RWPE1 (cell line): ENCODE measurements around the gene CD2.

Experiments used
- CTCF ChIA-PET: fragments of 350-600 bp; sonication (Branson Sonifier 250); formaldehyde crosslinking; extraction: SDS; loops from one replicate; lab custom pipeline; 2021; lab: Yijun Ruan, JAX
- POLR2A ChIA-PET: fragments of 400-600 bp; formaldehyde crosslinking; extraction: SDS; loops from one replicate; lab custom pipeline; 2020; ENCODE audit warnings: antibody characterized with exemption; ENCODE audit not compliant: low non-redundant PET; lab: Yijun Ruan, JAX
- DNase-seq: peaks from one replicate; pipeline ENCODE4 v3.0.0; 2012; ENCODE audit warnings: low spot score
- H3K27ac ChIP-seq: fragments of 450-650 bp; 2 replicates; pipeline ENCODE4 v1.5.1; 2017
- TF ChIP-seq, protein P1 (sequence below): fragments of 450-650 bp; conservative IDR thresholded peaks from 2 replicates; pipeline ENCODE4 v1.5.1; 2017; ENCODE audit warnings: low read depth, mild to moderate bottlenecking

Gene CD2

DNA sequence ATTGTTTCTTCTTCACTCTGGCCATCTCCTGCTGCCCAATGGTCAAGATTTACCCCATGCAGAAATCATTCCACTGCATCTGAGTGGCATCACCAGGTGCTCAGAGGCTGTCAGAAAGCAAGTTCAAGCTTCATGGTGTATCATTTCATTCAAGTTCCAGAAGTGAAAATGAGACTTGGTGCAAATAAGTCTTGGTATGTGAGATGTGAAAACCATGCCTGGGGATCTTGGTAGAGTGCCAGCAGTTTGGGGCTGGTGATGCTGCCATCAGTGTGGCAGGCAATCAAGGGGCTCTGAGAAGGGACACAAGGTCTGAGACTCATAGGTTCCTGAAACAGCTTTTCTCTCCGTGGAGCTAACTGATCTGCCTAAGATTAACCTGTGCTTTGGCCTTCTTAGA is 52.0 kb downstream of the CD2 start:
- no peak overlapping the region for H3K27ac ChIP-seq
- ChIA-PET CTCF (interaction anchor here (1.1 kb wide), 1 partner anchor 12 kb away, joined by 4 read pairs; no protein-coding TSS in a partner anchor), POLR2A (no interaction called here)
- TF ChIP-seq, protein P1, sequence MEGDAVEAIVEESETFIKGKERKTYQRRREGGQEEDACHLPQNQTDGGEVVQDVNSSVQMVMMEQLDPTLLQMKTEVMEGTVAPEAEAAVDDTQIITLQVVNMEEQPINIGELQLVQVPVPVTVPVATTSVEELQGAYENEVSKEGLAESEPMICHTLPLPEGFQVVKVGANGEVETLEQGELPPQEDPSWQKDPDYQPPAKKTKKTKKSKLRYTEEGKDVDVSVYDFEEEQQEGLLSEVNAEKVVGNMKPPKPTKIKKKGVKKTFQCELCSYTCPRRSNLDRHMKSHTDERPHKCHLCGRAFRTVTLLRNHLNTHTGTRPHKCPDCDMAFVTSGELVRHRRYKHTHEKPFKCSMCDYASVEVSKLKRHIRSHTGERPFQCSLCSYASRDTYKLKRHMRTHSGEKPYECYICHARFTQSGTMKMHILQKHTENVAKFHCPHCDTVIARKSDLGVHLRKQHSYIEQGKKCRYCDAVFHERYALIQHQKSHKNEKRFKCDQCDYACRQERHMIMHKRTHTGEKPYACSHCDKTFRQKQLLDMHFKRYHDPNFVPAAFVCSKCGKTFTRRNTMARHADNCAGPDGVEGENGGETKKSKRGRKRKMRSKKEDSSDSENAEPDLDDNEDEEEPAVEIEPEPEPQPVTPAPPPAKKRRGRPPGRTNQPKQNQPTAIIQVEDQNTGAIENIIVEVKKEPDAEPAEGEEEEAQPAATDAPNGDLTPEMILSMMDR = no peak
- DNase-seq = no peak

DNA sequence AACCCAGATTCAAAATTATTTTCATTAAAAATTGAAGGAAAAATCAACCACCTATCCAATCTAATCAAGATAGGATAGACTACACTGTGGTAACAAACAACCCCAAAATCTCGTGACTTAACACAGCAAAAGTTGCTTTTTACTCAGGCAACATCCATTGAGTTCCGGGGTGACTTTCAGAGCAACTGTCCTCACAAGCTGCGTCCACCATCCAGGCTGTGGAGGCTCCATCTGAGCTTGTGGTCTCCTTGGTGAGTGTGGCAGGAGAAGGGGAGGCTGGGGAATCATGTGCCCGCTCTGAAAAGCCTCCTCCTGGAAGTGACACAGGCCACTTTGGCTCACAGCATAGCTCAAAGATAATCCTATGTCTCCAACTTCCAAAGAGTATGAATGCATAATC is 52.4 kb downstream of the CD2 start:
- POLR2A ChIA-PET = no interaction called here
- H3K27ac ChIP-seq = no peak overlapping the region
- no peak for DNase-seq
- TF ChIP-seq, protein P1 = no peak
- CTCF ChIA-PET = interaction anchor here (1.1 kb wide), 1 partner anchor 11 kb away, joined by 4 read pairs; no protein-coding TSS in a partner anchor

DNA sequence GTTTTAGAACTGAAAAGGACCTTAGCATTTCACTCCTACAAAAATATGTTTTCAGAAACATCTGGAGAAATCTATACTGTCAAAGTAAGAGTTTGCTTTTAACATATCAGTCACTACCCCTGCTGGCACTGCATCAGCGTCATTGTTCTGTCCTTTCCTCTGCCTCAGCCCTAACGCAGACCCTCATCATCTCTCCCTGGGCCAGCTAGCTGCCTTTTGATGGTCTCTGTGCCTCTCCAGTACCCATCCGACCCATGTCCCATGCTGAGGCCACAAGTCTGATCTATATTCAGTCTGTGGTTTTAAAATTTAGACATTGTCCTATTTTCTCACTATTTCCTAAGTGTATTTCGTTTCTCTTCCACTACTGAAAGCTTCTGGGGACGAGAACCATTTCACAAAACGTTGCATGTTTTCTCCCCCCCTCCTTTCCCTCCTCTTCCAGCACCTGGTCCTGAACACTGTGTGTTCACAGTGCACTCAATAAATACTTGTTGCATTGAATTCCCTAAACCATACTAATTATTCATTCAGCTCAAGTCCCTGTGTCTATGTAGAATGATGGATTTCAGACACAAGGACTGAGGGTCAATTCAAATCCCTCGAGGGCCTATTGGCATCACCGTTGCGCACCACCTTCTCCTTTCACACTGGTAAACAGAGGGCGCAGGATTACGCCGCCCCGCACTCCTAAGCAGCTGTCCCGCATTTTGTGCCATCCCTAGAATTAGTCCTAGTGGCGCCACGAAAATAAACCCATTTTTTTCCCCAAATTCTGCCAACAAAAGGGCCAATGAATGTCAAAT is 53.4 kb downstream of the CD2 start:
- H3K27ac ChIP-seq = peak overlapping the region; percentile 95
- ChIA-PET POLR2A (no interaction called here), CTCF (interaction anchor here (0.6 to 1.1 kb wide), 3 partner anchors 10 to 71 kb away, joined by 3 to 4 read pairs (median 3); no protein-coding TSS in a partner anchor)
- TF ChIP-seq, protein P1 = no peak
- no peak for DNase-seq

DNA sequence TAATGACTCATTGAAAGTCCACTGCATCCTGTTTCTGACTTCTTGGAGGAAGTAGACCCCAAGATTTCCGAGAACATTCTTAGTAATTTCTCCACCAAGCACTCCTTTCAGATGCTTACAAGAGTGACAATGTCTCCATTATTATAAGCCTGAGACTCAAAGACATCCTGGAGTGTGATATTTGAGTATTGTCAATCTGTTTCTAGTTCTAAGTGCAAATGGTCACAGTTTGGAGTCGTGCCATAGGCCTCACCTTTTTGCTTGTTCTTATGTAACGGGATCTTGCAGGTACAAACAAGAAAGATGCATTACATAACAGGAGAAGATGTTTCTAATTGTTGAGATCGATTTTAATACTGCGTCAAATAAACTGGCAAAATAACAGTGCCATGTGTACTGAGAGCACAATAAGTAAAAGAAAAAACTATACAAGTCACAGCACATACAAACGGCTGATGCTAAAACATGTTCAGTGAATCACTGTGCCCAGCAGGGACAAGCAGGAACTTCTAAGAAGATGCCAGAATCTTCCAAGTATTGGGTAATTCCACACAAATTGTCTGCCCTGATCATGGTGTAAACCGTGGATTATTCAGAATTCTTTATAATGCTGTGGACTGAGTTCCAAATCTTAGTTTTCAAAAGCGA is 54.1 kb downstream of the CD2 start:
- POLR2A ChIA-PET = no interaction called here
- CTCF ChIA-PET = interaction anchor here (0.6 to 1.4 kb wide), 3 partner anchors 10 to 71 kb away, joined by 3 read pairs; no protein-coding TSS in a partner anchor
- TF ChIP-seq, protein P1 = no peak
- H3K27ac ChIP-seq = peak overlapping the region; percentile 95
- DNase-seq = peak; percentile 42

DNA sequence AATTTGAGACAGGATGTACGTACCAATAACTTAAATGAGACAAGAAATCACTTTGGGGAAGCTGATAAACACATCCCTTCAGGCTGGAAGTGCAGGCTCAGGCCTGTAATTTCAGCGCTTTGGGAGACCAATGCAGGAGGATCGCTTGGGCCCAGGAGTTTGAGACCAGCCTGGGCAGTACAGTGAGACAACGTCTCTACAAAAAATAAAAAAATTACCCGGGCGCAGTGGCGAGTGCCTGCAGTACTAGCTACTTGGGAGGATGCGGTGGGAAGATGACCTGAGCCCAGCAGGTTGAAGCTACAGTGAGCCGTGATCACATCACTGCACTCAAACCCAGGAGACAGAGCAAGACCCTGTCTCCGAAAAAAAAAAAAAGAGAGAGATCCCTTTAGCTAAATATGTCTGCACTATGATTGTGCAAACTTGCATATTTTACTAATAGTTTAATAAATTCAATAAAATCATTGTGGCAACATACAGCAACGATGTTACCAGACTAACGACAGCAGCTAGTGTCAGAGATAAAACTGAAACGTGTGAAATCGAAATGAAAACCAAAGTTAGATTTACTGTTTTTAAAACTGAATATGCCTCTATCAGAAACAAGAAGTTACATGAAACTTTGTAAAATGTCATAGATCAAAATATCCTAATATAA is 54.7 kb downstream of the CD2 start:
- TF ChIP-seq, protein P1 = no peak
- H3K27ac ChIP-seq = peak overlapping the region; percentile 95
- no peak for DNase-seq
- POLR2A ChIA-PET = no interaction called here
- CTCF ChIA-PET = interaction anchor here (0.6 to 1.4 kb wide), 3 partner anchors 9 to 45 kb away, joined by 3 to 5 read pairs (median 4); no protein-coding TSS in a partner anchor

DNA sequence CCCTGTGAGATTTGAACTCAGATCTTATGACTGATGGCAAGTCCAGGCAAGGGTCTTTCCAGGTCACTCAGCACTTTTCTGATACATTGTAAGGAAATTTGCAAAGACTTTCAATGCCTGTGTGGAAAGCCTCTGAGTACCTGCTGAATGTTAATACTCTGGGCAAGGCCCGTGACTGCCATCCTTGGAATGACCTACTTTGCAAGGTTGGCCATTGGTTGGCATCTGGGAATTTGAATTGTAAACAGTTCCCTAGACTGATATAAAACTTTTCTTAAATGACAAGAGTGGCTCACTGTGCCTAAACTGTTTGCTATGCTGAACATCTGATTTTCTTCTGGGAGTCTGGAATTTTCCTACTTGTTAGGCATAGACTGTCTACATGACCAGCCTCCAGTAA is 57.1 kb downstream of the CD2 start:
- POLR2A ChIA-PET = no interaction called here
- TF ChIP-seq, protein P1 = no peak
- CTCF ChIA-PET = no interaction called here
- no peak for DNase-seq
- H3K27ac ChIP-seq = no peak overlapping the region
